Spleen (tissue), 11 donors: ENCODE measurements around the gene CDKN1C. TPM values are rescaled to one million over a fixed set of nuclear protein-coding genes. Genes with fewer than 3 reads are reported as not detected.

Source experiments
- DNase-seq: peaks from one replicate; pipeline ENCODE4 v3.0.0-alpha.2; 2020
- H3K27ac ChIP-seq, 8 donors: fragments of 200-600 bp; sonication (generic) in 7 of 8; 1 replicate in 4 of 8; 2 replicates in 4 of 8; pipeline versions ENCODE4 v1.5.0 to v1.8.0; 2016 to 2021; ENCODE audit warnings: inconsistent platforms in 4 of 8, mild to moderate bottlenecking in 4 of 8, moderate library complexity in 1 of 8
- H3K27me3 ChIP-seq, 7 donors: fragments of 200-600 bp; sonication (generic) in 6 of 7; replicated peaks in 1 of 7; 1 replicate in 4 of 7; 2 replicates in 3 of 7; pipeline versions ENCODE4 v1.5.0 to v1.8.0; 2016 to 2021; ENCODE audit warnings: inconsistent platforms in 3 of 7, mild to moderate bottlenecking in 1 of 7
- H3K36me3 ChIP-seq, 6 donors: fragments of 200-600 bp; sonication (generic) in 5 of 6; 1 replicate in 4 of 6; 2 replicates in 2 of 6; pipeline versions ENCODE4 v1.5.0 to v1.8.0; 2016 to 2021; ENCODE audit warnings: inconsistent platforms in 2 of 6
- H3K4me1 ChIP-seq, 6 donors: fragments of 200-600 bp; sonication (generic) in 5 of 6; 1 replicate in 3 of 6; 2 replicates in 3 of 6; pipeline versions ENCODE4 v1.5.0 to v1.8.0; 2016 to 2021; ENCODE audit warnings: inconsistent platforms in 3 of 6
- H3K4me3 ChIP-seq, 8 donors: fragments of 200-600 bp; sonication (generic) in 7 of 8; 1 replicate in 4 of 8; 2 replicates in 4 of 8; pipeline versions ENCODE4 v1.5.0 to v1.8.0; 2016 to 2021; ENCODE audit warnings: inconsistent platforms in 4 of 8, mild to moderate bottlenecking in 4 of 8, moderate library complexity in 2 of 8
- H3K9me3 ChIP-seq, 8 donors: fragments of 200-600 bp; sonication (generic) in 7 of 8; 1 replicate in 4 of 8; 2 replicates in 4 of 8; pipeline versions ENCODE4 v1.5.0 to v1.8.0; 2016 to 2021; ENCODE audit warnings: inconsistent platforms in 4 of 8
- CTCF ChIP-seq, 11 experiments: fragments of 200-600 bp in 7 of 11; fragments of 450-650 bp in 4 of 11; sonication (generic) in 4 of 11; IDR thresholded peaks in 8 of 11; conservative IDR thresholded peaks in 3 of 11; 1 replicate in 7 of 11; 2 replicates in 4 of 11; pipeline versions ENCODE4 v1.4.0 to v1.8.0; 2016 to 2021; ENCODE audit warnings: antibody characterized with exemption in 11 of 11, inconsistent platforms in 4 of 11, mild to moderate bottlenecking in 1 of 11
- POLR2A ChIP-seq, 3 donors: fragments of 450-650 bp; IDR thresholded peaks; one replicate each; pipeline ENCODE4 v1.5.1; 2017; ENCODE audit warnings: antibody characterized with exemption in 3 of 3, mild to moderate bottlenecking in 1 of 3
- POLR2AphosphoS5 ChIP-seq, 3 donors: sonication (generic); formaldehyde crosslinking; IDR thresholded peaks; one replicate each; pipeline ENCODE4 v1.5.1; 2017; ENCODE audit warnings: antibody characterized with exemption in 3 of 3
- WGBS, 5 donors: extraction: QIAGEN DNeasy Blood & Tissue Kit in 3 of 5; methylation state at CpG; one replicate each; pipeline versions ENCODE4 v1.1.5 to v1.1.7; 2013 to 2018; 5-methylcytosine and 5-hydroxymethylcytosine counted together
- intact Hi-C: fragments of 100-400 bp; cut with DNase I; formaldehyde crosslinking; loops from one replicate; pipeline ENCODE4 v1.15.0; 2023; ENCODE audit warnings: low total_unique reads
- polyA plus RNA-seq, 3 donors: library from polyadenylated mRNA; stranded (reverse); fragments of 200-250 nt; gene quantifications; one replicate each; pipeline ENCODE4 v1.2.1, GENCODE V29; 2013
- total RNA-seq, 7 donors: library from RNA; depleted of rRNA in 3 of 7; stranded (reverse); fragments of >200 nt in 3 of 7; fragmentation: NEBNext Ultra II Directional in 4 of 7; extraction: Animal tissue kit (Norgen Biotek cat#: 25700) in 4 of 7; gene quantifications; one replicate each; pipeline versions ENCODE4 v1.1.0 to v1.2.1, GENCODE V29; 2016 to 2021
- donor health status: healthy with polysubstance abuse.
- donor health status: DM: no; HTN: no; CAD: no; lungs with moderate emphysema.
- donor health status: DM: no; HTN: no; CAD: no.
- donor health status: Bipolar disorder and iron deficiency.
- donor health status: healthy.
- donor health status: DM: no; HTN: no; CAD: no.
- donor health status: DM: yes; HTN: yes; CAD: no.

CDKN1C gene
- total and polyA plus RNA-seq, 10 donors = 5.4 to 40.4 (median 14.2) TPM

- no peak for DNase-seq
- Histone ChIP-seq H3K27ac (no peak overlapping the region), H3K4me3 (no peak overlapping the region), H3K9me3 (no peaks in the 10 kb centered on the region), H3K27me3 (peaks cover 0 to 7% (median 0%) of the 10 kb centered on the region in 7 donors), H3K36me3 (no peaks in the 10 kb centered on the region), H3K4me1 (no peaks in the 10 kb centered on the region)
- intact Hi-C loops = no loop called here
- WGBS, 5 donors = 87 to 97% (median 93%) methylated on average over 2 to 15 of the region's 16 CpGs
- no peak for TF ChIP-seq POLR2A (IDR thresholded peaks at IDR 0.05)
- no peak for TF ChIP-seq POLR2AphosphoS5 (IDR thresholded peaks at IDR 0.05)
- no peak for TF ChIP-seq CTCF (IDR thresholded peaks at IDR 0.05 in 8 of 11, conservative IDR thresholded peaks at IDR 0.05 in 3 of 11)
Observed at GRCh38 chr11:2921261-2921660, 35.7 kb upstream of the CDKN1C start.

GRCh38 chr11:2920343-2920742 lies 34.8 kb upstream of the CDKN1C start:
- intact Hi-C loops = no loop called here
- 89 to 96% (median 93%) methylated on average over 10 to 12 of the region's 12 CpGs for WGBS, 5 donors

GRCh38 chr11:2919837-2920236 lies 34.3 kb upstream of the CDKN1C start:
- peaks cover 0 to 7% (median 0%) of the 10 kb centered on the region in 7 donors for H3K27me3 ChIP-seq
- H3K4me3 ChIP-seq = no peak overlapping the region
- H3K27ac ChIP-seq = no peak overlapping the region
- no peak for DNase-seq
- 67 to 93% (median 91%) methylated on average over 1 to 13 of the region's 13 CpGs; no CpG with 5 or more reads in 1 of the 5 donors for WGBS, 5 donors
- no peaks in the 10 kb centered on the region for H3K36me3 ChIP-seq
- intact Hi-C loops = no loop called here
- no peaks in the 10 kb centered on the region for H3K9me3 ChIP-seq
- H3K4me1 ChIP-seq = no peaks in the 10 kb centered on the region
- no peak for TF ChIP-seq POLR2A (IDR thresholded peaks at IDR 0.05)
- TF ChIP-seq CTCF (IDR thresholded peaks at IDR 0.05 in 8 of 11, conservative IDR thresholded peaks at IDR 0.05 in 3 of 11) = no peak
- no peak for TF ChIP-seq POLR2AphosphoS5 (IDR thresholded peaks at IDR 0.05)

More at GRCh38 chr11:2920343-2920742, 34.8 kb upstream of the CDKN1C start:
- H3K36me3 ChIP-seq = no peaks in the 10 kb centered on the region
- peaks cover 0 to 7% (median 0%) of the 10 kb centered on the region in 7 donors for H3K27me3 ChIP-seq
- H3K27ac ChIP-seq = no peak overlapping the region
- no peaks in the 10 kb centered on the region for H3K4me1 ChIP-seq
- no peaks in the 10 kb centered on the region for H3K9me3 ChIP-seq
- no peak for DNase-seq
- TF ChIP-seq POLR2A (IDR thresholded peaks at IDR 0.05) = no peak
- TF ChIP-seq POLR2AphosphoS5 (IDR thresholded peaks at IDR 0.05) = no peak
- no peak for TF ChIP-seq CTCF (IDR thresholded peaks at IDR 0.05 in 8 of 11, conservative IDR thresholded peaks at IDR 0.05 in 3 of 11)
- no peak overlapping the region for H3K4me3 ChIP-seq

- Histone ChIP-seq H3K4me1 (peaks cover 0 to 3% (median 1%) of the 10 kb centered on the region in 6 donors), H3K4me3 (no peak overlapping the region), H3K27ac (no peak overlapping the region), H3K9me3 (no peaks in the 10 kb centered on the region), H3K27me3 (peaks cover 0 to 4% (median 0%) of the 10 kb centered on the region in 7 donors), H3K36me3 (no peaks in the 10 kb centered on the region)
- no peak for DNase-seq
- no peak for TF ChIP-seq POLR2AphosphoS5 (IDR thresholded peaks at IDR 0.05)
- TF ChIP-seq POLR2A (IDR thresholded peaks at IDR 0.05) = no peak
- TF ChIP-seq CTCF (IDR thresholded peaks at IDR 0.05 in 8 of 11, conservative IDR thresholded peaks at IDR 0.05 in 3 of 11) = no peak
- 84 to 94% (median 91%) methylated on average over 8 to 9 of the region's 9 CpGs; no CpG with 5 or more reads in 1 of the 5 donors for WGBS, 5 donors
- intact Hi-C loops = no loop called here
Observed at GRCh38 chr11:2919188-2919587, 33.6 kb upstream of the CDKN1C start.
